Smooth muscle cell (in vitro differentiated cells): Measurements from ENCODE around the gene CLASP1. TPM values are rescaled to one million over a fixed set of nuclear protein-coding genes. Genes with fewer than 3 reads are reported as not detected.

ENCODE experiments used
- DNase-seq: peaks from one replicate; lab custom pipeline; 2025; ENCODE audit not compliant: unreplicated experiment; lab: John Stamatoyannopoulos, UW
- H2AFZ ChIP-seq: fragments of 200-600 bp; sonication (generic); 2 replicates; pipeline ENCODE4 v1.6.0; 2016; ENCODE audit warnings: antibody characterized with exemption, low read depth, mild to moderate bottlenecking
- H3F3A ChIP-seq: fragments of 200-600 bp; sonication (generic); 2 replicates; pipeline ENCODE4 v1.6.0; 2017; ENCODE audit warnings: antibody characterized with exemption, low read depth
- H3K27ac ChIP-seq: fragments of 200-600 bp; sonication (generic); 2 replicates; pipeline ENCODE4 v1.5.1; 2016; ENCODE audit warnings: low read depth, mild to moderate bottlenecking
- H3K27me3 ChIP-seq: fragments of 200-600 bp; sonication (generic); 2 replicates; pipeline ENCODE4 v1.6.1; 2016; ENCODE audit warnings: low read depth, mild to moderate bottlenecking
- H3K36me3 ChIP-seq: fragments of 200-600 bp; sonication (generic); 2 replicates; pipeline ENCODE4 v1.5.1; 2016; ENCODE audit warnings: low read depth
- H3K4me1 ChIP-seq: fragments of 200-600 bp; sonication (generic); 2 replicates; pipeline ENCODE4 v1.5.1; 2016; ENCODE audit warnings: low read depth
- H3K4me2 ChIP-seq: fragments of 200-600 bp; sonication (generic); 2 replicates; pipeline ENCODE4 v1.6.0; 2016; ENCODE audit warnings: mild to moderate bottlenecking
- H3K4me3 ChIP-seq: fragments of 200-600 bp; sonication (generic); 2 replicates; pipeline ENCODE4 v1.5.1; 2016; ENCODE audit warnings: mild to moderate bottlenecking
- H3K79me2 ChIP-seq: fragments of 200-600 bp; sonication (generic); 2 replicates; pipeline ENCODE4 v1.6.0; 2016; ENCODE audit warnings: low read depth, mild to moderate bottlenecking
- H3K9ac ChIP-seq: fragments of 200-600 bp; sonication (generic); 2 replicates; pipeline ENCODE4 v1.6.0; 2016; ENCODE audit warnings: low read depth
- H3K9me3 ChIP-seq: fragments of 200-600 bp; sonication (generic); replicated peaks from 2 replicates; pipeline ENCODE4 v1.5.1; 2016; ENCODE audit warnings: low read depth
- H4K20me1 ChIP-seq: fragments of 200-600 bp; sonication (generic); 2 replicates; pipeline ENCODE4 v1.6.0; 2016; ENCODE audit warnings: low read depth
- WGBS: methylation state at CpG from one replicate; pipeline ENCODE4 v1.1.7; 2016; ENCODE audit warnings: low lambda C conversion rate; 5-methylcytosine and 5-hydroxymethylcytosine counted together
- polyA plus RNA-seq: library from polyadenylated mRNA; unstranded; fragments of >200 nt; fragmentation: Nextera tagmentation; extraction: Ambion mirVana; gene quantifications from 2 replicates; pipeline ENCODE4 v1.2.1, GENCODE V29; 2016
- total RNA-seq: library from RNA; depleted of rRNA; stranded (reverse); fragments of >200 nt; gene quantifications from 2 replicates; pipeline ENCODE4 v1.2.3, GENCODE V29; 2014
- TF ChIP-seq, protein P1 (sequence below): fragments of 200-600 bp; sonication (generic); IDR thresholded peaks from 2 replicates; pipeline ENCODE4 v1.5.1; 2017; ENCODE audit warnings: borderline replicate concordance, mild to moderate bottlenecking, antibody characterized with exemption; ENCODE audit not compliant: insufficient read depth, poor library complexity, severe bottlenecking

The CLASP1 gene
- total and polyA plus RNA-seq, 2 experiments from 2014 or later, result 15.0 to 33.8 TPM

DNA sequence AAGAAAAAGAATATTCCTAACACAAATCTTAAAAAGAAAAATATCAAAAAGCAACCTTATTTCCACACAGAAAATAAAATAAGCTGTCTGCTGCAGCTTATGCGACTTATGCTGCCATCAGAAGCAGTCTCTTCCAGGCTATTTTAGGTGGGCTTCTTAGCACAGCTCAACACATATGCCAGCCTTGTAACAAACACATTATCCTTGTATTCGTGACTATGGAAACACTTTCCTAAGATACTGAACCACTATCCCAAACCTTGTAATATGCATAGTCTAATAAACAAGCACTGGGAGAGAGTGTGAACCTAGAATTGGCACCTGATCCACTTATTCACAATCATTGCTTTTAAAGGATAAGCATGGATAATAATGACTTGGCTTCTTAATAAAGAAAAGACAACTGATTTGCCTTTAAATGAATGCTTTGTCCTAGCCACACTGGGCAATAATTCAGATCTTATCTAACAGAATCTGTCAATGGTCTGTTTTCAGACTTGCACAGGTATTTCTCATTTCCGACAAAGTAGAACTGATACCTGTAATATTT, 158.6 kb downstream of the CLASP1 start:
- TF ChIP-seq, protein P1, sequence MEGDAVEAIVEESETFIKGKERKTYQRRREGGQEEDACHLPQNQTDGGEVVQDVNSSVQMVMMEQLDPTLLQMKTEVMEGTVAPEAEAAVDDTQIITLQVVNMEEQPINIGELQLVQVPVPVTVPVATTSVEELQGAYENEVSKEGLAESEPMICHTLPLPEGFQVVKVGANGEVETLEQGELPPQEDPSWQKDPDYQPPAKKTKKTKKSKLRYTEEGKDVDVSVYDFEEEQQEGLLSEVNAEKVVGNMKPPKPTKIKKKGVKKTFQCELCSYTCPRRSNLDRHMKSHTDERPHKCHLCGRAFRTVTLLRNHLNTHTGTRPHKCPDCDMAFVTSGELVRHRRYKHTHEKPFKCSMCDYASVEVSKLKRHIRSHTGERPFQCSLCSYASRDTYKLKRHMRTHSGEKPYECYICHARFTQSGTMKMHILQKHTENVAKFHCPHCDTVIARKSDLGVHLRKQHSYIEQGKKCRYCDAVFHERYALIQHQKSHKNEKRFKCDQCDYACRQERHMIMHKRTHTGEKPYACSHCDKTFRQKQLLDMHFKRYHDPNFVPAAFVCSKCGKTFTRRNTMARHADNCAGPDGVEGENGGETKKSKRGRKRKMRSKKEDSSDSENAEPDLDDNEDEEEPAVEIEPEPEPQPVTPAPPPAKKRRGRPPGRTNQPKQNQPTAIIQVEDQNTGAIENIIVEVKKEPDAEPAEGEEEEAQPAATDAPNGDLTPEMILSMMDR, result no peak
- no peak for DNase-seq
- WGBS, result 88% methylated on average over 3 of the region's 3 CpGs
- Histone ChIP-seq H3K4me1 (peaks cover 21% of the 10 kb centered on the region), H2AFZ (no peak overlapping the region), H3K4me3 (no peak overlapping the region), H3K79me2 (peaks cover 24% of the 10 kb centered on the region), H4K20me1 (peaks cover 47% of the 10 kb centered on the region), H3K9ac (no peak overlapping the region), H3K9me3 (no peaks in the 10 kb centered on the region), H3K27ac (no peak overlapping the region), H3K4me2 (no peak overlapping the region), H3K27me3 (no peaks in the 10 kb centered on the region), H3F3A (no peaks in the 10 kb centered on the region), H3K36me3 (no peaks in the 10 kb centered on the region)

DNA sequence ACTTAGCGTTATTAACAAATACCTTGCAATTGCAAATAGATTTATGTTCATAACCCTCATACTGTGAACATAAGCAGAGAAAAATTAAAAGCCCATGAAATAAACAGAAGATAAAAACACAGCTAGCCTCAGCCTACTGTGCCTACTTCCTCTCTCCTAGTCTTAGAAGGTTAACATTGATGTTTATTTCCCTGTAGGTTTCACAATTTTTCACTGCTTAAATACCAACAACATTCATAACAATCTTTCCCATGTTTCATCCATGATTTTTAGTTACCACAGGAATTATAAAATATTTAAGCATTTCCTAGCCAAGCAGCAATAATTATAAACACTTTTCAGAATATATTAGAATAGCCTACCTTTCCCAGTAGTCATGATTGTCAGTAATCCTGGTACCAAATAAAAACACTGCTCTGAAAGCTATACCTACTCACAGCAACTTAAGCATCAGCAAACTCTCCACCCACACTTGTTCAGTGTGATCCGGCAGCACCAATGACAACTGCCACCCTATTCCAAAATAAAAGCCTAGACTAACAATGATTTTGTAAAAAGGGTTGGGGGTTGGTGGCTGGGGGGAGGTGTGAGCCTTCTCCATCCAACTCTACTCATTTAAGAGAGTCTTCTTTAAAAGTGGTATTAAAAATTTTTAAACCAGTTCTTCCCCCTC, 159.2 kb downstream of the CLASP1 start:
- TF ChIP-seq, protein P1, result no peak
- Histone ChIP-seq H3K27ac (no peak overlapping the region), H3K4me3 (no peak overlapping the region), H3F3A (no peaks in the 10 kb centered on the region), H2AFZ (no peak overlapping the region), H3K36me3 (no peaks in the 10 kb centered on the region), H3K4me1 (peaks cover 27% of the 10 kb centered on the region), H3K9me3 (no peaks in the 10 kb centered on the region), H3K27me3 (no peaks in the 10 kb centered on the region), H4K20me1 (peaks cover 47% of the 10 kb centered on the region), H3K79me2 (peaks cover 24% of the 10 kb centered on the region), H3K9ac (no peak overlapping the region), H3K4me2 (no peak overlapping the region)
- WGBS, result 73% methylated on average over 2 of the region's 2 CpGs
- no peak for DNase-seq

DNA sequence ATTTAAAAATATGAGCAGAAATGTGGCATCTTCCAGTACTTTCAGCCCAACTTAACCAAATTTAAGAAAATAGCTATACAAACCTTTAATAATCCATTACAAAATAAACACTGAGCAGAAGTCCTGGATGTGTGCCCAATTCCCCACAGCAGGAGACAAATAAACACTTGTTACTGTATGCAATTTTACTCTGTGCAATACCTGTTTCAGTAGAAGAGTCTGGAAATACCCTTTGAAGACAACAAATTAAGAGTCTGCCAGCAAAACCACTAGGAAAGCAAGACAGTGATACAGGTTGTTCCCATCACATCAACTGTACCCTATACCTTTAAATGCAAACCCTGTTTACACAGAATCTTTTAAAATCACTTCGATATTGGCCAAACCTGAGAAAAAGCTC, 160.0 kb downstream of the CLASP1 start:
- Histone ChIP-seq H3K27ac (no peak overlapping the region), H3F3A (no peaks in the 10 kb centered on the region), H3K4me1 (peaks cover 31% of the 10 kb centered on the region), H3K36me3 (no peaks in the 10 kb centered on the region), H3K9me3 (no peaks in the 10 kb centered on the region), H3K4me3 (no peak overlapping the region), H4K20me1 (peaks cover 47% of the 10 kb centered on the region), H3K79me2 (peaks cover 24% of the 10 kb centered on the region), H3K4me2 (no peak overlapping the region), H3K9ac (no peak overlapping the region), H2AFZ (no peak overlapping the region), H3K27me3 (no peaks in the 10 kb centered on the region)
- TF ChIP-seq, protein P1, result no peak
- whole genome bisulfite sequencing, result 100% methylated on average over 1 of the region's 1 CpG
- no peak for DNase-seq
